ENCODE measurements around the gene USP33. TPM values are rescaled to one million over a fixed set of nuclear protein-coding genes. Genes with fewer than 3 reads are reported as not detected.
A peak's percentile ranks its signal among the peaks of the same experiment; 100 is the strongest.

Gene USP33
- total RNA-seq (2021; fragmentation: NEBNext Ultra II Directional; extraction: Animal tissue kit (Norgen Biotek cat#: 25700)), result 10 to 100 TPM; 44.0 to 55.6 (median 50.5) TPM
- long read RNA-seq, full-length matches to known transcripts, result 7 of 34 reads
- long read RNA-seq, partial matches to known transcripts, result 19 of 34 reads
- long read RNA-seq, other reads (novel, unspliced or antisense), result 8 of 34 reads

DNA sequence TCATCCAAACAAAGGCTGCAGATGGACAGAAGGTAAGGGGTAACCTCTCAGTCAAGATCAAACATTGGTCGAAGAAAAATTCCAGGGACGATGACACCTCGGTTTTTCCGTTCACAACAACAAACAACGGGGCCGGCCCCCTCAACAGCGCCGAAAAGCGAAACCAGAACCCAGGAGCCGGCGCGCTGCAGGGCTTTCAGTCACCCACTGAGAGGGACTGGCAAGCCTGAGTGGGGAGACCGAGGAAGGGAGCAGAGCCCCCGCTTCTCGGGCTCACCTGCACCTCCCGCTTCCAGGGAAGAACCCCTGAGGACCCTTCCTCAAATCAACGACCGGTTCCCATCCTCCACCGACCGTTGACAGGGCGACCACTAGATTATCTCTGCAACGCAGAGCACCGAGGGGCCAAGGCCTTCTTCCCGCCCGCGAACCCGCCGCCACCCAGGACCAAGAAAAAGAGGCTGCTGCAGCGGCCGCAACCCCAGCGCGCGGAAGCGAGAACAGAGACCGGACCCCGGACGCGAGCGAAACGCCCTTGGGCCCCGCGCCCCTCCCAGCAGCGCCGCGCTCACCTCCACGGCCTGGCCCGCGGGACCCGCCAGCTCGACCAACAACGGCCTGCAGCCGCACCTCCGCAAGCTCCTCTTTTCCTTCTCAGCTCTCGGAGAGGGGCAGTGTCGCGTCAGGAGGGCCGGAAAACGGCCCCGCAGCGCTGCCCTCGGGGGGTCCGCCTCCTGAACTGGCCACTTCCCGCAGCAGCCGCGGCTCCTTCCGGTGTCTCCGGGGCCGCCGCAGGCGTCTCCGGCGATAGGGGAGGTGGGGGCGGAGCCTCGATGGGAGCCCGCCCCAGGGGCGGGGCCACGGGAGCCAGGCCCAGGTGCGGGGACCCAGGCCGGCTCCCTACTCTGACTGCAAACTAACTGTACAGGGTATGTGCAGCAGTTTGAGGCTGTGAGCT, at the start of gene USP33:
USP33 (minus strand) TSS at position 782 of the 958 bp plus-strand sequence. CDS start 18,155 bp downstream, outside the sequence.
- Mint-ChIP-seq H3K9me3 (no peaks in the 10 kb centered on the region), H3K27ac (peak within 1 kb of the TSS; percentile 89), H3K36me3 (ENCODE audit: low read depth) (peaks cover 8% of the 10 kb centered on the region), H3K4me3 (peak within 1 kb of the TSS; percentile 99), H3K4me1 (ENCODE audit: low read depth) (peaks cover 44% of the 10 kb centered on the region), H3K27me3 (ENCODE audit: insufficient read depth) (peaks cover 2% of the 10 kb centered on the region; the same call in 1 of the 2 replicates)
- peak; percentile 58 for DNase-seq
- TF ChIP-seq, protein P1, sequence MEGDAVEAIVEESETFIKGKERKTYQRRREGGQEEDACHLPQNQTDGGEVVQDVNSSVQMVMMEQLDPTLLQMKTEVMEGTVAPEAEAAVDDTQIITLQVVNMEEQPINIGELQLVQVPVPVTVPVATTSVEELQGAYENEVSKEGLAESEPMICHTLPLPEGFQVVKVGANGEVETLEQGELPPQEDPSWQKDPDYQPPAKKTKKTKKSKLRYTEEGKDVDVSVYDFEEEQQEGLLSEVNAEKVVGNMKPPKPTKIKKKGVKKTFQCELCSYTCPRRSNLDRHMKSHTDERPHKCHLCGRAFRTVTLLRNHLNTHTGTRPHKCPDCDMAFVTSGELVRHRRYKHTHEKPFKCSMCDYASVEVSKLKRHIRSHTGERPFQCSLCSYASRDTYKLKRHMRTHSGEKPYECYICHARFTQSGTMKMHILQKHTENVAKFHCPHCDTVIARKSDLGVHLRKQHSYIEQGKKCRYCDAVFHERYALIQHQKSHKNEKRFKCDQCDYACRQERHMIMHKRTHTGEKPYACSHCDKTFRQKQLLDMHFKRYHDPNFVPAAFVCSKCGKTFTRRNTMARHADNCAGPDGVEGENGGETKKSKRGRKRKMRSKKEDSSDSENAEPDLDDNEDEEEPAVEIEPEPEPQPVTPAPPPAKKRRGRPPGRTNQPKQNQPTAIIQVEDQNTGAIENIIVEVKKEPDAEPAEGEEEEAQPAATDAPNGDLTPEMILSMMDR (IDR thresholded peaks at IDR 0.05), result no peak

DNA sequence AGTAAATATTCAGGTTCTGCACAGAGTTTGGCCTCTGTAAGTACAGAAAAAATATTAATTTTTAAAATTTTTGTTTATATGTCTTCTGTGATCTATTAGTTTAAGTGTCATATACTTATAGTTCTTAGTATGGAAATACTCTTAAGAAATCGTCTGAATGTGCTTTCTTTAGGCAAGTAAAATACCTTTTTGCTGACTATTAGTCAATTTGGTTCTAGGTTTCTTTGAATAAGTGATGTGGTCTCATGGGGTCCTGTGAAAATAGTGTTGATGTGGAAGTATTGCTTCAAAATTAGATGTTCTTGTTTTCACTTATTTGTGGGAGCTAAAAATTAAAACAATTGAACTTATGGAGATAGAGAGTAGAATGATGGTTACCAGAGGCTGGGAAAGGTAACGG, 43.7 kb upstream of the USP33 start:
- Mint-ChIP-seq H3K4me3 (no peak overlapping the region), H3K4me1 (ENCODE audit: low read depth) (peaks cover 1% of the 10 kb centered on the region), H3K27me3 (ENCODE audit: insufficient read depth) (no peaks in the 10 kb centered on the region), H3K36me3 (ENCODE audit: low read depth) (peaks cover 32% of the 10 kb centered on the region; the same call in 1 of the 2 replicates), H3K9me3 (no peaks in the 10 kb centered on the region), H3K27ac (no peak overlapping the region)
- TF ChIP-seq, protein P1 (IDR thresholded peaks at IDR 0.05), result no peak
- DNase-seq, result no peak

DNA sequence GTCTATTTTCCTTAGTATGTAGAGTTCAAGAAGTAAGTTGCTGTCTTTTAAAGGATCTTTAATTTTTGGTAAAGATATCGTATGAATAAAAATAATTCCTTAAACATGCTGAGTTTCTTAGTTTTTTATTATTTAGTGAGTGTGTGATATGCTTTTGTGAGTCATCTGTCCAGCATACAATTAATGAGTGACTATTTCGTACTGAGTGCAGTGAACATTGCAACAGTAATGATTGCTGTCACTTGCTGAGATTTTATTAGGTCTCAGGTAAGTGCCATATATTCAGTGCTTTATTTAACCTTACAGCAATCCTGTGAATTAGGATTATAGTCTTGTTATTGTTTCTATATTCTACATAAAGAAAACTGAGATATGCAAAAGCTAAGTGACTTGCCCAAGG, 42.4 kb upstream of the USP33 start:
- H3K4me1 Mint-ChIP-seq (ENCODE audit: low read depth), result peaks cover 15% of the 10 kb centered on the region
- DNase-seq, result no peak
- H3K27me3 Mint-ChIP-seq (ENCODE audit: insufficient read depth), result no peaks in the 10 kb centered on the region
- H3K36me3 Mint-ChIP-seq (ENCODE audit: low read depth), result peaks cover 25% of the 10 kb centered on the region
- TF ChIP-seq, protein P1 (IDR thresholded peaks at IDR 0.05), result no peak
- no peaks in the 10 kb centered on the region for H3K9me3 Mint-ChIP-seq
- H3K27ac Mint-ChIP-seq, result no peak overlapping the region
- H3K4me3 Mint-ChIP-seq, result no peak overlapping the region

DNA sequence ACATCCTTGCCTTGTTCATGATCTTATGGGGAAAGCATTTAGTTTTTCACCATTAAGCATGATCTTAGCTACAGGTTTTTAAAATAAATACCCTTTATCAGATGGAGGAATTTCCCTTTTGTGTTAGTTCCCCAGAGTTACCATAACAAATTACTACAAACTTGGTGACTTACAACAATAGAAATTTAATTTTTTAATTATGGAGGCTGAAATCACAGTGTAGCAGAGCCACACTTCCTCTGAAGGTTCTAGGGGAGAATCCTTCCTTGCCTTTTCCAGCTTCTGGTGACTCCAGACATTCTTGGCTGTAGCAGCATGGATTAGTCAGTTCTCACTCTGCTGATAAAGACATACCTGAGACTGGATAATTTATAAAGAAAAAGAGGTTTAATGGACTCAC, 38.3 kb upstream of the USP33 start:
- Mint-ChIP-seq H3K4me1 (ENCODE audit: low read depth) (peaks cover 20% of the 10 kb centered on the region), H3K4me3 (no peak overlapping the region), H3K27ac (peak overlapping the region; percentile 48; the same call in 1 of the 2 replicates), H3K36me3 (ENCODE audit: low read depth) (peaks cover 15% of the 10 kb centered on the region), H3K9me3 (no peaks in the 10 kb centered on the region), H3K27me3 (ENCODE audit: insufficient read depth) (no peaks in the 10 kb centered on the region)
- TF ChIP-seq, protein P1 (IDR thresholded peaks at IDR 0.05), result no peak
- no peak for DNase-seq

DNA sequence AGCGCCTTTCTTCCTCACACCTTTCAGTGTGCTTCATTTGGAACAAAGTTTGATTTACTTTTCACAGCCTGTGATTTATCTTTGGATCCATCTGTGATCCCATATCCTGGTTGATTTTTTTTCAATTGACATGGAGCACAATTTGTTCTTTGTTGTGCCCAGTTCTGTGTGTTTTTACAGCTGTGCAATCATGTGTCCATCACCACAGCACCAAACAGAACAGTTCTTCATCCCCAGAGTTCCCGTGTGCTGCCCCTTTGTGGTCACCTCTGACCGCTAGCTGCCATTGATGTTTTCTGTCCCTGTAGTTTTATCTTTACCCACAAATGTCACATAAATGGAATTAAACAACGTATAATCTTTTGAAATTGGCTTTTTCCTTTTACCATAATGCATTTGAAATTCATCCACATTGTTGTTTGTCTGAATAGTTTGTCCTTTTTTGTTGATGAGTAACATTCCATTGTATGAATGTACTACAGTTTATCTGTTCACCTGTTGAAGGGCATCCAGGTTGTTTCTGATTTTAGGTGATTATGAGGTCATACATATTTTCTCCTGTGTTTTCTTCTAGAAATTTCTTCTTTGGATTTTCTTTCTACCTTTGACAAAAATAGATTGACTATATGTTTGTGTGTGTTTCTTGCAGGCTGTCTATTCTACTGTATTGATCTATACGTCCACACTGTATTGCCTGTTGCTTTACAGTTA, 37.2 kb upstream of the USP33 start:
- Mint-ChIP-seq H3K27me3 (ENCODE audit: insufficient read depth) (no peaks in the 10 kb centered on the region), H3K9me3 (no peaks in the 10 kb centered on the region), H3K4me1 (ENCODE audit: low read depth) (peaks cover 20% of the 10 kb centered on the region), H3K4me3 (no peak overlapping the region), H3K36me3 (ENCODE audit: low read depth) (peaks cover 14% of the 10 kb centered on the region), H3K27ac (0 out of 2 replicates have a peak overlapping the region, but pooled peaks have one; percentile 4)
- DNase-seq, result no peak
- TF ChIP-seq, protein P1 (IDR thresholded peaks at IDR 0.05), result no peak

Data from HFFc6 (cell line).